DND-41 (cell line): ENCODE results near the gene DYRK1B.
A peak's percentile ranks its signal among the peaks of the same experiment; 100 is the strongest.

ENCODE experiments used
- ATAC-seq: fragments of 200-7000 bp; cut with Tn5 transposase; 3 replicates; pipeline ENCODE4 v1.9.1; 2021; ENCODE audit warnings: low read depth; ENCODE audit not compliant: insufficient read depth
- DNase-seq: peaks from one replicate; pipeline ENCODE4 v3.0.0-alpha.2; 2020
- H2AFZ ChIP-seq: 2 replicates; pipeline ENCODE4 v1.6.0; 2012; ENCODE audit warnings: low read depth, low read length
- H3K27ac ChIP-seq: 2 replicates; pipeline ENCODE4 v1.5.1; 2012; ENCODE audit warnings: low read length, inconsistent platforms
- H3K27me3 ChIP-seq: fragments of 200-600 bp; sonication (generic); 2 replicates; pipeline ENCODE4 v1.6.0; 2012; ENCODE audit warnings: low read length, mild to moderate bottlenecking, inconsistent platforms; ENCODE audit not compliant: insufficient read depth, poor library complexity
- H3K36me3 ChIP-seq: 2 replicates; pipeline ENCODE4 v1.5.1; 2012; ENCODE audit warnings: low read length, inconsistent platforms; ENCODE audit not compliant: insufficient read depth
- H3K4me1 ChIP-seq: 2 replicates; pipeline ENCODE4 v1.5.1; 2012; ENCODE audit warnings: mild to moderate bottlenecking, low read length; ENCODE audit not compliant: insufficient read depth
- H3K4me2 ChIP-seq: 2 replicates; pipeline ENCODE4 v1.6.0; 2012; ENCODE audit warnings: mild to moderate bottlenecking, moderate library complexity, low read length, inconsistent platforms; ENCODE audit not compliant: insufficient read depth
- H3K4me3 ChIP-seq, 2 experiments: fragments of 200-600 bp in 1 of 2; shearing (Covaris generic) in 1 of 2; 2 replicates each; pipeline ENCODE4 v1.5.1; 2012 to 2016; ENCODE audit warnings: inconsistent platforms in 2 of 2, low read length in 2 of 2, mild to moderate bottlenecking in 2 of 2, low read depth in 1 of 2, moderate library complexity in 1 of 2
- H3K79me2 ChIP-seq: 2 replicates; pipeline ENCODE4 v1.6.0; 2012; ENCODE audit warnings: low read length, inconsistent platforms; ENCODE audit not compliant: insufficient read depth
- H3K9ac ChIP-seq: 2 replicates; pipeline ENCODE4 v1.6.0; 2012; ENCODE audit warnings: low read depth, mild to moderate bottlenecking, inconsistent platforms, low read length, moderate library complexity
- H3K9me3 ChIP-seq: 2 replicates; pipeline ENCODE4 v1.5.1; 2012; ENCODE audit warnings: low read length, moderate library complexity, mild to moderate bottlenecking, inconsistent platforms; ENCODE audit not compliant: insufficient read depth, severe bottlenecking
- H4K20me1 ChIP-seq: 2 replicates; pipeline ENCODE4 v1.6.0; 2012; ENCODE audit warnings: low read length; ENCODE audit not compliant: insufficient read depth
- EZH2 ChIP-seq: IDR thresholded peaks from 3 replicates; pipeline ENCODE4 v1.6.1; 2012; ENCODE audit warnings: borderline replicate concordance, low read depth, mild to moderate bottlenecking, moderate library complexity, low read length, inconsistent platforms; ENCODE audit not compliant: severe bottlenecking
- TF ChIP-seq, protein P1 (sequence below): IDR thresholded peaks from 2 replicates; pipeline ENCODE4 v1.5.1; 2012; ENCODE audit warnings: borderline replicate concordance, low read length, moderate library complexity, mild to moderate bottlenecking; ENCODE audit not compliant: poor library complexity, severe bottlenecking; ENCODE audit errors: extremely low read depth

The DYRK1B gene

DNA sequence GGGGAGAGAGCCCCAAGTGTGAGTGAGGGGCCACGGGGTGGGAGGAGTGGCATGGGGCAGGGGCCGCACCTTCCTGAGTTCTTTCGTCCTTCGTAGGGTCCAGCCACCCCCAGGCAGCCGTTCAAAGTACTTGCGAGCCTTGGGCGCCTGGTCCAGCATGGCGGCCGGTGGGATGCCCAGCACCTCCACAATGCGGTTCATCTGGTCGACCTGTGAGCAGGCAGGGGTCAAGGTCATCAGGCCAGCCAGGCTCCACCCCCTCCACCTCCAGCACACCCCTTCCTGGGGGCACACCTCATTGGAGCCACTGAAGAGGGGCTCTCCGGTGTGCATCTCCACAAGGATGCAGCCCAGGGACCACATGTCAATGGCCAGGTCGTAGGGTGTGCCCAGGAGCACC lies 6.7 kb downstream of the DYRK1B start:
- Histone ChIP-seq H3K4me3 (no peak overlapping the region), H2AFZ (no peak overlapping the region), H3K27ac (no peak overlapping the region), H3K36me3 (peaks cover 52% of the 10 kb centered on the region), H3K79me2 (peaks cover 12% of the 10 kb centered on the region), H3K9ac (no peak overlapping the region), H3K27me3 (no peaks in the 10 kb centered on the region), H3K4me2 (no peak overlapping the region), H3K9me3 (no peaks in the 10 kb centered on the region), H3K4me1 (peaks cover 28% of the 10 kb centered on the region), H4K20me1 (peaks cover 6% of the 10 kb centered on the region; the same call in 1 of the 2 replicates)
- DNase-seq (no peak), ATAC-seq (no peak)
- TF ChIP-seq, protein P1, sequence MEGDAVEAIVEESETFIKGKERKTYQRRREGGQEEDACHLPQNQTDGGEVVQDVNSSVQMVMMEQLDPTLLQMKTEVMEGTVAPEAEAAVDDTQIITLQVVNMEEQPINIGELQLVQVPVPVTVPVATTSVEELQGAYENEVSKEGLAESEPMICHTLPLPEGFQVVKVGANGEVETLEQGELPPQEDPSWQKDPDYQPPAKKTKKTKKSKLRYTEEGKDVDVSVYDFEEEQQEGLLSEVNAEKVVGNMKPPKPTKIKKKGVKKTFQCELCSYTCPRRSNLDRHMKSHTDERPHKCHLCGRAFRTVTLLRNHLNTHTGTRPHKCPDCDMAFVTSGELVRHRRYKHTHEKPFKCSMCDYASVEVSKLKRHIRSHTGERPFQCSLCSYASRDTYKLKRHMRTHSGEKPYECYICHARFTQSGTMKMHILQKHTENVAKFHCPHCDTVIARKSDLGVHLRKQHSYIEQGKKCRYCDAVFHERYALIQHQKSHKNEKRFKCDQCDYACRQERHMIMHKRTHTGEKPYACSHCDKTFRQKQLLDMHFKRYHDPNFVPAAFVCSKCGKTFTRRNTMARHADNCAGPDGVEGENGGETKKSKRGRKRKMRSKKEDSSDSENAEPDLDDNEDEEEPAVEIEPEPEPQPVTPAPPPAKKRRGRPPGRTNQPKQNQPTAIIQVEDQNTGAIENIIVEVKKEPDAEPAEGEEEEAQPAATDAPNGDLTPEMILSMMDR, result no peak
- no peak for TF ChIP-seq EZH2

DNA sequence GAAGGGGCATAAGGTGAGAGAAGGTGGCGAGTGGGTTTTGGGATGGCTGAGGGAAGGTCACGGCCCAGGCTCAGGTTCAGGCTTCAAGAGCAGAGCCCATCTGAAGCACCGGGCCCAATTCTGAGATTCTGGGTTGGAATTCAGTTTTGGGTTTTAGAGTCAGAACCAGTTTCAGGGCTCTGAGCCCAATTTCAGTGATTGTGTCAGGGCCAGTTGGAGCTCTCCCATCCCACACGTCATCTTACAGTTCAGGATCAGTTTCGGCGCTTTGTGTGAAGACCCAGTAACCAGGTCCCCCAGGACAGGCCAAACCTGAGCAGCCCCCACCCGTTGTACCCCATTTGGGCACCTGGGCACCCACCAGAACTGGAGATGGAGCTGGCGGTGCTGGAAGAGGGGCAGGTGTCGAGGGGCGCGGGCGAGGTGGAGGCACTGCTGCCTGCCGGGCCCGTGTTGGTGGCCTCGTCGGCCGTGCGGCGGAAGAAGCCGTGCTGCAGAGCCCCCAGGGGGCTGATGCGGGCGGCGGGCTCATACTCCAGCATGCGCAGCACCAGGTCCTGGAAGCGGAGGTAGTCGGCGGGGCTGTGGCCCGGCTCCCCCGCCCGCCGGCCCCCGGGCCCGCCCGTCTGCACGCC lies 7.5 kb downstream of the DYRK1B start:
- Histone ChIP-seq H4K20me1 (peaks cover 1% of the 10 kb centered on the region; the same call in 1 of the 2 replicates), H3K9me3 (no peaks in the 10 kb centered on the region), H3K4me2 (no peak overlapping the region), H3K27ac (no peak overlapping the region), H3K4me1 (peaks cover 20% of the 10 kb centered on the region), H3K79me2 (peaks cover 10% of the 10 kb centered on the region), H2AFZ (no peak overlapping the region), H3K27me3 (no peaks in the 10 kb centered on the region), H3K9ac (no peak overlapping the region), H3K36me3 (peaks cover 47% of the 10 kb centered on the region), H3K4me3 (no peak overlapping the region)
- DNase-seq (no peak), ATAC-seq (no peak)
- TF ChIP-seq, protein P1, result no peak
- TF ChIP-seq EZH2, result no peak

DNA sequence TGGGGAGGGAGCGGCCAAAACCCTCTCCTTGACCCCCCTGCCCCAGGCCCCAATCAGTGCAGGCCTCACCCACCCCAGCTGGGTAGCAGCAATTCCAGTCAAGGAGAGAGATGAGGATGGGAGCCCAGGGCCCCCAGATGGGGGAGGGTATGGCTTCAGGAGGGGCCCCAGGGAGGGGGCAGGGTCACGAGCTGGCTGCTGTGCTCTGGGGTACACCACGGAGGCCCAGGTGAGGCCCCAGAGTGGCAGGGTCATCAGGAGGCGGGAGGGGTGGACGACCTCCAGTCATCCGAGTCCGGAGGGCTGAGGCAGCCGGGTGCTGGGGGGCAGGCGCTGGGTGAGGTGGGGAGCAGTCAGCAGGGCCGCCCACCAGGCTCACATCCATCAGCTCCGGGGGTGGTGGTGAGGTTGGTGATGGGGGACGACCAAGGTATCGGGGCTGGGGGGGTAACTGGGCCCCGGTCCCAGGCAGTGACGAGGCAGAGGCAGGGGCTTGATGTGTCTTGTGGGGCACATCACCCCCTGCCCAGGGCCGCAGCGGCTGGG lies 8.4 kb downstream of the DYRK1B start:
- ATAC-seq (no peak), DNase-seq (no peak)
- H3K27ac ChIP-seq, result peak overlapping the region; percentile 39; the same call in 1 of the 2 replicates
- H4K20me1 ChIP-seq, result no peaks in the 10 kb centered on the region
- H3K27me3 ChIP-seq, result no peaks in the 10 kb centered on the region
- H3K4me1 ChIP-seq, result peaks cover 20% of the 10 kb centered on the region
- no peak overlapping the region for H3K4me3 ChIP-seq
- H3K9me3 ChIP-seq, result no peaks in the 10 kb centered on the region
- peaks cover 10% of the 10 kb centered on the region for H3K79me2 ChIP-seq
- no peak overlapping the region for H2AFZ ChIP-seq
- TF ChIP-seq EZH2, result no peak
- TF ChIP-seq, protein P1, result no peak
- peak overlapping the region; percentile 87; the same call in 1 of the 2 replicates for H3K4me2 ChIP-seq
- peaks cover 39% of the 10 kb centered on the region for H3K36me3 ChIP-seq
- no peak overlapping the region for H3K9ac ChIP-seq
